ENCODE data around the gene STRA8. TPM values are rescaled to one million over a fixed set of nuclear protein-coding genes. Genes with fewer than 3 reads are reported as not detected.

STRA8 gene, protein sequence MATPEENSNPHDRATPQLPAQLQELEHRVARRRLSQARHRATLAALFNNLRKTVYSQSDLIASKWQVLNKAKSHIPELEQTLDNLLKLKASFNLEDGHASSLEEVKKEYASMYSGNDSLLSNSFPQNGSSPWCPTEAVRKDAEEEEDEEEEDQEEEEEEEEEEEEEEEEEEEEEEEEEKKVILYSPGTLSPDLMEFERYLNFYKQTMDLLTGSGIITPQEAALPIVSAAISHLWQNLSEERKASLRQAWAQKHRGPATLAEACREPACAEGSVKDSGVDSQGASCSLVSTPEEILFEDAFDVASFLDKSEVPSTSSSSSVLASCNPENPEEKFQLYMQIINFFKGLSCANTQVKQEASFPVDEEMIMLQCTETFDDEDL
- total RNA-seq, result not detected in 2 replicates

DNA sequence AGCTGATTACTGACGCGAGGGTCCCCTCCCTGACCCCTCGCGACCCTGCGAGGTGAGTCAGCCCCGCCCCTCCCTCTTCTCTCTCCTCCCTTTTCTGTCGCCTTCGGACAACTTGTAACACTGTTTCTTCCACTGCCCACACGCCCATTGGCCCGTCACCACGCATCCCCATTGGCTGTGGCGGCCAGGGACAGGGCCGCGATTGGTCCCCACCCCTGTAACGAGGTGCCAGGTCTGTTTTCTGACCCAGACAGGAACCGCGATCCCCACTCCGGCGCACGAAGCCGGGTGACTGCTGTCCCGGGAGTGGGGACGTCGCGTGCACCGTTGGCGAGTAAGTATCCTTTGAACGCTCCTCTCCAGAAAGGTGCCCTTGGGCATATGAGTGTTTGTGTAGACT is at the start of gene STRA8:
Gene STRA8, plus strand, starts transcription at position 269 of the 400 bp plus-strand sequence. CDS start 6,687 bp downstream, outside the sequence.

DNA sequence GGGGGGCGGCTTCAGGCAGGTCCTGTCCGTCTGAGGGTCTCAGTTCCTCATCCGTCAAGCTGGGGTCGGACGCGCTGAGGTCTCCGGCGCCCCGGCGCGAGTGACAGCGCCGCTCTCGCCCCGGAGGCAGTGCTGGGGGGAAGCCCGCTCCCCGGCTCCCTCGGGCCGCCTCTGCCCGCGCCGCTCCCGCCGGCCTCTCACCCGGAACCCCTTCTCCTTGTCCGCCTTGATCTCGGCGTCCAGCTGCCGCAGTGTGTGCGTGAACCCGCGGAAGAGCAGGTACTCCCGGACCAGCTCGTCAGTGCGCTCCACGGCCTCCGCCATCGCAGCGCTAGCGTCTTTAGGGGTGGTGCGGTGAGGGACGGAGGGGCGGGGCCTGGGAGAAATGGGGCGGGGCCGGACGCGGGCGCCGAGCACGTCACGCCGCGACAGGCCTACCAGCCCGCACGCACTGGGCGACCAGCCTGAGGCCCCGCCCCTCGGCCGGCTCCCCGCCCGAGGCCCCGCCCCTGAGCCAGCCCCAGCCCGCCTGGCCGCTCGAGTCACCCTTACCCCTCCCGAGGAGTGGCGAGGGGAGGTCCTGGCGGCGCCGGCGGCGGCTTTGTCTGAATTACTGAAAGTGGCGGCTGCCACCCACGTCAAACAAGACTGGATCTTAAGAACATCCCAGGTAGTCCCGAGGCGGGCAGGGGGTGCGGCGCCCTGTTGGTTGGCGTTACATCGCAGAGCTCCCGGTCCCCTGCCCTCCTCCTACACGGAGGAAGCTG is 22.3 kb upstream of the STRA8 start, which contains the start of gene WDR91:
Gene WDR91, minus strand, starts transcription at position 348 of the 767 bp plus-strand sequence. Its CDS starts 24 bp downstream, at position 324.

Small RNAs within 50 kb of the gene (small RNA-seq; reads per million reads assigned to genes)
- not detected for gene MIR6509

Other genes with a start within 250 kb of the STRA8 start
- 2.0 and 2.9 TPM in 2 replicates for gene AGBL3, start 247.3 kb upstream of the STRA8 start, total RNA-seq
- 9.6 and 11.8 TPM in 2 replicates for gene TMEM140, start 85.8 kb upstream of the STRA8 start, total RNA-seq
- gene CYREN, start 63.1 kb upstream of the STRA8 start, total RNA-seq, result 22.3 and 23.9 TPM in 2 replicates
- 4.1 and 5.7 TPM in 2 replicates for gene WDR91, start 22.3 kb upstream of the STRA8 start, total RNA-seq

All from thoracic aorta endothelial cell (primary cell).